ENCODE data around the gene SLC7A10. TPM values are rescaled to one million over a fixed set of nuclear protein-coding genes. Genes with fewer than 3 reads are reported as not detected.

SLC7A10 gene
- total RNA-seq, 1 experiment from 2014 or later = not detected

Other genes with a start within 250 kb of the SLC7A10 start
- gene RHPN2, start 161.0 kb downstream of the SLC7A10 start, total RNA-seq (2014; rRNA removed; shearing (Covaris generic)) = 6.0 and 8.0 TPM in 2 replicates
- 4.0 and 5.0 TPM in 2 replicates for gene GPATCH1, start 144.7 kb downstream of the SLC7A10 start, total RNA-seq (2014; rRNA removed; shearing (Covaris generic))
- 0.20 TPM in 1 of 2 replicates, not detected in the other for gene WDR88, start 93.7 kb downstream of the SLC7A10 start, total RNA-seq (2014; rRNA removed; shearing (Covaris generic))
- gene LRP3, start 31.5 kb downstream of the SLC7A10 start, total RNA-seq (2014; rRNA removed; shearing (Covaris generic)) = 9.9 and 10.4 TPM in 2 replicates
- gene CEBPA, start 76.7 kb upstream of the SLC7A10 start, total RNA-seq (2014; rRNA removed; shearing (Covaris generic)) = 6.3 and 6.5 TPM in 2 replicates
- 73.9 and 89.1 TPM in 2 replicates for gene CEBPG, start 147.9 kb upstream of the SLC7A10 start, total RNA-seq (2014; rRNA removed; shearing (Covaris generic))

Measured in NCI-H460 (cell line).